Spleen (tissue), 11 donors: Measurements from ENCODE around the gene ARL6. TPM values are rescaled to one million over a fixed set of nuclear protein-coding genes. Genes with fewer than 3 reads are reported as not detected.

Experiments used
- DNase-seq: peaks from one replicate; pipeline ENCODE4 v3.0.0-alpha.2; 2020
- H3K27ac ChIP-seq, 8 donors: fragments of 200-600 bp; sonication (generic) in 7 of 8; 1 replicate in 4 of 8; 2 replicates in 4 of 8; pipeline versions ENCODE4 v1.5.0 to v1.8.0; 2016 to 2021; ENCODE audit warnings: inconsistent platforms in 4 of 8, mild to moderate bottlenecking in 4 of 8, moderate library complexity in 1 of 8
- H3K27me3 ChIP-seq, 7 donors: fragments of 200-600 bp; sonication (generic) in 6 of 7; replicated peaks in 1 of 7; 1 replicate in 4 of 7; 2 replicates in 3 of 7; pipeline versions ENCODE4 v1.5.0 to v1.8.0; 2016 to 2021; ENCODE audit warnings: inconsistent platforms in 3 of 7, mild to moderate bottlenecking in 1 of 7
- H3K36me3 ChIP-seq, 6 donors: fragments of 200-600 bp; sonication (generic) in 5 of 6; 1 replicate in 4 of 6; 2 replicates in 2 of 6; pipeline versions ENCODE4 v1.5.0 to v1.8.0; 2016 to 2021; ENCODE audit warnings: inconsistent platforms in 2 of 6
- H3K4me1 ChIP-seq, 6 donors: fragments of 200-600 bp; sonication (generic) in 5 of 6; 1 replicate in 3 of 6; 2 replicates in 3 of 6; pipeline versions ENCODE4 v1.5.0 to v1.8.0; 2016 to 2021; ENCODE audit warnings: inconsistent platforms in 3 of 6
- H3K4me3 ChIP-seq, 8 donors: fragments of 200-600 bp; sonication (generic) in 7 of 8; 1 replicate in 4 of 8; 2 replicates in 4 of 8; pipeline versions ENCODE4 v1.5.0 to v1.8.0; 2016 to 2021; ENCODE audit warnings: inconsistent platforms in 4 of 8, mild to moderate bottlenecking in 4 of 8, moderate library complexity in 2 of 8
- H3K9me3 ChIP-seq, 8 donors: fragments of 200-600 bp; sonication (generic) in 7 of 8; 1 replicate in 4 of 8; 2 replicates in 4 of 8; pipeline versions ENCODE4 v1.5.0 to v1.8.0; 2016 to 2021; ENCODE audit warnings: inconsistent platforms in 4 of 8
- CTCF ChIP-seq, 11 experiments: fragments of 200-600 bp in 7 of 11; fragments of 450-650 bp in 4 of 11; sonication (generic) in 4 of 11; IDR thresholded peaks in 8 of 11; conservative IDR thresholded peaks in 3 of 11; 1 replicate in 7 of 11; 2 replicates in 4 of 11; pipeline versions ENCODE4 v1.4.0 to v1.8.0; 2016 to 2021; ENCODE audit warnings: antibody characterized with exemption in 11 of 11, inconsistent platforms in 4 of 11, mild to moderate bottlenecking in 1 of 11
- POLR2A ChIP-seq, 3 donors: fragments of 450-650 bp; IDR thresholded peaks; one replicate each; pipeline ENCODE4 v1.5.1; 2017; ENCODE audit warnings: antibody characterized with exemption in 3 of 3, mild to moderate bottlenecking in 1 of 3
- POLR2AphosphoS5 ChIP-seq, 3 donors: sonication (generic); formaldehyde crosslinking; IDR thresholded peaks; one replicate each; pipeline ENCODE4 v1.5.1; 2017; ENCODE audit warnings: antibody characterized with exemption in 3 of 3
- WGBS, 5 donors: extraction: QIAGEN DNeasy Blood & Tissue Kit in 3 of 5; methylation state at CpG; one replicate each; pipeline versions ENCODE4 v1.1.5 to v1.1.7; 2013 to 2018; 5-methylcytosine and 5-hydroxymethylcytosine counted together
- intact Hi-C: fragments of 100-400 bp; cut with DNase I; formaldehyde crosslinking; loops from one replicate; pipeline ENCODE4 v1.15.0; 2023; ENCODE audit warnings: low total_unique reads
- polyA plus RNA-seq, 3 donors: library from polyadenylated mRNA; stranded (reverse); fragments of 200-250 nt; gene quantifications; one replicate each; pipeline ENCODE4 v1.2.1, GENCODE V29; 2013
- total RNA-seq, 7 donors: library from RNA; depleted of rRNA in 3 of 7; stranded (reverse); fragments of >200 nt in 3 of 7; fragmentation: NEBNext Ultra II Directional in 4 of 7; extraction: Animal tissue kit (Norgen Biotek cat#: 25700) in 4 of 7; gene quantifications; one replicate each; pipeline versions ENCODE4 v1.1.0 to v1.2.1, GENCODE V29; 2016 to 2021
- donor health status: healthy with polysubstance abuse.
- donor health status: DM: no; HTN: no; CAD: no; lungs with moderate emphysema.
- donor health status: DM: no; HTN: no; CAD: no.
- donor health status: Bipolar disorder and iron deficiency.
- donor health status: healthy.
- donor health status: DM: no; HTN: no; CAD: no.
- donor health status: DM: yes; HTN: yes; CAD: no.

The ARL6 gene
- total and polyA plus RNA-seq, 10 donors: 1.3 to 6.9 (median 4.7) TPM

GRCh38 chr3:97793420-97794019 is 29.0 kb downstream of the ARL6 start:
- intact Hi-C loops: loop anchor here (2.0 kb wide), 1 partner anchor 231 kb away; no protein-coding TSS in a partner anchor
- no peak for DNase-seq

GRCh38 chr3:97795951-97796350 is 31.4 kb downstream of the ARL6 start:
- 88 to 94% (median 92%) methylated on average over 4 of the region's 4 CpGs for WGBS, 5 donors
- no peak for TF ChIP-seq CTCF (IDR thresholded peaks at IDR 0.05 in 8 of 11, conservative IDR thresholded peaks at IDR 0.05 in 3 of 11)
- H3K4me3 ChIP-seq: no peak overlapping the region
- H3K27ac ChIP-seq: no peak overlapping the region
- peaks cover 0 to 3% (median 0%) of the 10 kb centered on the region in 6 donors for H3K4me1 ChIP-seq
- peaks cover 0 to 17% (median 0%) of the 10 kb centered on the region in 6 donors for H3K36me3 ChIP-seq
- no peaks in the 10 kb centered on the region for H3K27me3 ChIP-seq
- intact Hi-C loops: no loop called here
- no peak for DNase-seq
- no peaks in the 10 kb centered on the region for H3K9me3 ChIP-seq

More at GRCh38 chr3:97793420-97794019, 29.0 kb downstream of the ARL6 start:
- H3K27ac ChIP-seq: no peak overlapping the region
- H3K9me3 ChIP-seq: no peaks in the 10 kb centered on the region
- H3K27me3 ChIP-seq: no peaks in the 10 kb centered on the region
- no peak overlapping the region for H3K4me3 ChIP-seq
- peaks cover 0 to 3% (median 0%) of the 10 kb centered on the region in 6 donors for H3K4me1 ChIP-seq
- TF ChIP-seq POLR2AphosphoS5 (IDR thresholded peaks at IDR 0.05) (no peak), POLR2A (IDR thresholded peaks at IDR 0.05) (no peak), CTCF (IDR thresholded peaks at IDR 0.05 in 8 of 11, conservative IDR thresholded peaks at IDR 0.05 in 3 of 11) (peak in 10 of 11 experiments; percentile 45 to 88 (median 69))
- H3K36me3 ChIP-seq: peaks cover 0 to 18% (median 2%) of the 10 kb centered on the region in 6 donors

- Histone ChIP-seq H3K9me3 (no peaks in the 10 kb centered on the region), H3K27ac (no peak overlapping the region), H3K36me3 (peaks cover 0 to 10% (median 0%) of the 10 kb centered on the region in 6 donors), H3K4me3 (no peak overlapping the region), H3K4me1 (no peaks in the 10 kb centered on the region), H3K27me3 (no peaks in the 10 kb centered on the region)
- DNase-seq: no peak
- intact Hi-C loops: no loop called here
- TF ChIP-seq POLR2AphosphoS5 (IDR thresholded peaks at IDR 0.05): no peak
- no peak for TF ChIP-seq POLR2A (IDR thresholded peaks at IDR 0.05)
- TF ChIP-seq CTCF (IDR thresholded peaks at IDR 0.05 in 8 of 11, conservative IDR thresholded peaks at IDR 0.05 in 3 of 11): no peak
- 93 to 96% (median 95%) methylated on average over 3 of the region's 3 CpGs for WGBS, 5 donors
Measured at GRCh38 chr3:97804471-97804870, 39.9 kb downstream of the ARL6 start.

DNA sequence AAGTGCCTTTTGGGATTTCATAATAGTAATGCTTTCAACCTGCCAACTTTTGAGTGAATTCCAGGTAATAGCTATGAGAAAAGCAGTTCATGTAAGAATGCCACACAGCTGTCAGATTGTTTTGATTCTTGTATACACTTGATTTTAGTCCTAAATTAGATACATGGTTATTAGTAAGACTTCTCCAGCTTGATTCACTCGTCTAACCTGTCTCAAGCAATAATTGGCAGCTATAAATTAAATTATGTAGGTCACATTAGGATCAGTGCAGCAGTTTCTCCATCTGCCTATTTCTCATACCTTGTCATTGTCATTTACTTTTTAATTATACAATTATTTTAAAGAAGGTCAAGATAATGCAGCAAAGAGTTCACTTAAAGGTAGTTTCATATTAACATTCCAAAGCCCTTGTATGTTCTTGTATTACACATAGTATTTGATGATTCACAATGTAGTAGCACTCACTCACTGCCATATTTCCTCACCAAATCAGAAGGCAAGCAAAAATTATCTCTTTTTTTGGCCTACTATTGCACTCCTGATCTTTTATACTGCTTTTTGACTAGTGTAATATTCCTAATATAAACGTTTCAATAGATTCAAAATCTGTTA is 46.3 kb downstream of the ARL6 start:
- Histone ChIP-seq H3K4me3 (no peak overlapping the region), H3K36me3 (no peaks in the 10 kb centered on the region), H3K4me1 (no peaks in the 10 kb centered on the region), H3K27ac (no peak overlapping the region), H3K9me3 (no peaks in the 10 kb centered on the region), H3K27me3 (no peaks in the 10 kb centered on the region)
- no peak for DNase-seq
- intact Hi-C loops: no loop called here
- TF ChIP-seq POLR2A (IDR thresholded peaks at IDR 0.05) (no peak), POLR2AphosphoS5 (IDR thresholded peaks at IDR 0.05) (no peak), CTCF (IDR thresholded peaks at IDR 0.05 in 8 of 11, conservative IDR thresholded peaks at IDR 0.05 in 3 of 11) (no peak)
- 77 to 88% (median 79%) methylated on average over 2 of the region's 2 CpGs for WGBS, 5 donors
